Measurements from ENCODE around the gene BRD2.
A peak's percentile ranks its signal among the peaks of the same experiment; 100 is the strongest.

The BRD2 gene

GRCh38 chr6:32973144-32974015, 5.0 kb downstream of the BRD2 start:
- DNase-seq: peak; percentile 40 to 60

DNA sequence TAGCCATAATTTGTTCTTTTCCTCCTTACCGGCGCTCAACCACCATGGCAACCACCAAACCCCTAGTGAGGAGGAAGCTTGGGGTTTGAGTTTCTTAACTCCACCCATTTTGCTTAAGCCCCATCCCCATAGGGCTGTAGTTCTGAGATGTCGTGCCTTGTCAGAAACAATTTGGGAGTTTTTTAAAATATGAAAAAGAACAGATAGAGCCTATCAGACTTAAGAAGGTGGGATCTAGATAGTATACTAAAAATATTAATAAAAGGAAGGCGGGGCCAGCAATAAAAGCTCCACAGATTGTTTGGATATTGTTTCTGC, 5.6 kb downstream of the BRD2 start:
- DNase-seq: no peak

- no peak for DNase-seq
These were observed 6.3 kb downstream of the BRD2 start for GRCh38 chr6:32974541-32975308.

- no peak for DNase-seq
These were observed 7.5 kb downstream of the BRD2 start for GRCh38 chr6:32975886-32976285.

DNA sequence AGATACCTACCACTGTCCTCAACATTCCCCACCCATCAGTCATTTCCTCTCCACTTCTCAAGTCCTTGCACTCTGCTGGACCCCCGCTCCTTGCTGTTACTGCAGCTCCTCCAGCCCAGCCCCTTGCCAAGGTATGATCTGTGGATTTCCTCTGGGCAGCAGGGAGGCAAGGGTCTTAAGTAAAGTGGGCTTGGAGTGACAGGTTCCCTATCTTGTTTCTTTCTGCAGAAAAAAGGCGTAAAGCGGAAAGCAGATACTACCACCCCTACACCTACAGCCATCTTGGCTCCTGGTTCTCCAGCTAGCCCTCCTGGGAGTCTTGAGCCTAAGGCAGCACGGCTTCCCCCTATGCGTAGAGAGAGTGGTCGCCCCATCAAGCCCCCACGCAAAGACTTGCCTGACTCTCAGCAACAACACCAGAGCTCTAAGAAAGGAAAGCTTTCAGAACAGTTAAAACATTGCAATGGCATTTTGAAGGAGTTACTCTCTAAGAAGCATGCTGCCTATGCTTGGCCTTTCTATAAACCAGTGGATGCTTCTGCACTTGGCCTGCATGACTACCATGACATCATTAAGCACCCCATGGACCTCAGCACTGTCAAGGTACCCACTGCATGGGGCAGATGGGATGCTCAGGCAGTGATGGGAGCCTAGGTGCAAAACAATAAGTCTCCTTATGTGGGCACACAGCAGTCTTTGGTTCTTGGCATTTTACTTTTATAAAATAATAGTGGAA, 8.1 kb downstream of the BRD2 start:
- DNase-seq: no peak

GRCh38 chr6:32977272-32977952, 9.0 kb downstream of the BRD2 start:
- DNase-seq: no peak

- no peak for DNase-seq
These were observed 9.5 kb downstream of the BRD2 start for GRCh38 chr6:32977953-32978324.

GRCh38 chr6:32979720-32980487, 11.5 kb downstream of the BRD2 start:
- DNase-seq: no peak

- no peak for DNase-seq
These were observed 12.2 kb downstream of the BRD2 start for GRCh38 chr6:32980488-32981038.

DNA sequence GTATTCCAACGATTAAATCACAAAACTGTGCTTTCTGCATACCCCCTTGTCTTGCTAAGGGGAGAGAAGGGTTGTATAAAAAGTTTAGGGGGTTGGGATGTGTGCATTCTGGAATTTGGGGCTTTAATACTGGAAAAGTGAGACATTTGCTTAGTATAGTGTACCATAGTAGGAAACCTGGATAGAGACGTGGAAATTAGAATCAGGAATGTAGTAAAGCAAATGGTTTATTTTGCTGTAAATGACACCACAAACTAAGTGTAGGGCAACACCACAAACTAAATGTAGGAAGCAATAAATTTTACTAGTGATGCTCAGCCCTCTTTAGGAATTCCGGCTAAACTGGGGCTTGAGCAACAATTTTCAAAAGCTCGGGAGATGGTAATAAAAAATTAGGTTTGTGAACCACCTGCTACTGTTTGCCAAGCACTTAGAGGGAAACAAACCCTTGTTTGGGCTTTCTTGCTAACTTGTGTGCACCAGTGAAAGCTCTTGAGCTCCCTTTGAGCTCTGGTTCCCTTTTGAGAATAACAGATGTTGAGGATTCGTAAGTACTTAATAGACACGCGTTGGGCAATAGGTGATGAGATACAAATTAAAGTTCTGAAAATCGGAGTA, 13.8 kb downstream of the BRD2 start:
- no peak for DNase-seq

DNA sequence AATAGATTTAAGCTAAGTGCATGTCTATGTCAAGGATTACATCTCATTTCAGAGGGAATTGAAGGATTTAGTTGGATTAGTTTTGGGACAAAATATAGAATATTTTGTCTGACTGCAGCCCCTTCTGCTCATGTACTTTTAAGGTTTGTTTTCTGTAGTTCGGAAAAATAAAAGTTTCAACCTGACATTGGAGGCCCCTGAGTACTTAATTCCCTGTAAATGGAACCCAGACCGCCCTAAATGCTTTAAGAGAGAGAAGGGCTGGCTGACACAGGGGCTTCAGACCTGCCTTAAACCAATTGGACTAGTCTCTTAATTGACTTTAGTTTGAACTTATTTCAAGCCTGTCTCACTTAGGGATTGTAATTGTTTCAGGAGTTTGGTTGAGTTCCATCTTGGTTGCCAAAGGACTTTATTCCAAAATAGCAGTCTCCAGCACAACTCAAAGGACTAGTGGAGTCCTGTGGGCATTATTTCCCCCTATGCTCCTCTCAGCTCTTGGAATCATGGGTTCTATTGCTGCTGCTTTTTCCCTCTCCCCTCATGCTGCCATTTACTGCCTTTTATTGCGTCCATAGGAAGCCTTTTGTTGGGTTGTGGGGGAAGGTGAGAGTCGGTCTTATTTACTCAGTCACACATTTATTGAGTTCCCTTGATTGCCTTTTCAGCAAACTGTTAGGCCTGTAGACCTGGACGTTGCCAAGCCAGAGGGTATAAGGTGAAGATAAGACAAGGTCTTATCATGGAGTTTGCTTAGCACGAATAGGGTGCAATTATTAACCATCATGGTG, 14.5 kb downstream of the BRD2 start:
- DNase-seq: no peak

DNA sequence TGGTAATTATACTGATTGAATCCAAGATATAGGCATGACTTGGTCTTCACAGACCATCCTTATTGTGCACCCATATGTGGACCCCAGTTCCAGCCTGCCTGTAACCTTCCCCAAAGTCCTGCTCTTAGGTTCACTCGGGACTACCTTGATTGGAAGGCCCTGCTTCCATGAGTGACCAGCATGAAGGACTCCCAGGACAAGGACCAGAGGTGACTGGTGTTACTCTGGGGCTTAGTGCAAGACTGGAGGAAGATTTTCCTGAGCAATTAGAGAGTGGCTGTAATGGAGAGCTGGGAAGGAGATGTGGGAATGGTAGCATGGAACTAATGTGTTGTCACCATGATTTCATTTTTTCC, 15.1 kb downstream of the BRD2 start:
- no peak for DNase-seq

- no peak for DNase-seq
These were observed 15.7 kb downstream of the BRD2 start for GRCh38 chr6:32983964-32984621.

DNA sequence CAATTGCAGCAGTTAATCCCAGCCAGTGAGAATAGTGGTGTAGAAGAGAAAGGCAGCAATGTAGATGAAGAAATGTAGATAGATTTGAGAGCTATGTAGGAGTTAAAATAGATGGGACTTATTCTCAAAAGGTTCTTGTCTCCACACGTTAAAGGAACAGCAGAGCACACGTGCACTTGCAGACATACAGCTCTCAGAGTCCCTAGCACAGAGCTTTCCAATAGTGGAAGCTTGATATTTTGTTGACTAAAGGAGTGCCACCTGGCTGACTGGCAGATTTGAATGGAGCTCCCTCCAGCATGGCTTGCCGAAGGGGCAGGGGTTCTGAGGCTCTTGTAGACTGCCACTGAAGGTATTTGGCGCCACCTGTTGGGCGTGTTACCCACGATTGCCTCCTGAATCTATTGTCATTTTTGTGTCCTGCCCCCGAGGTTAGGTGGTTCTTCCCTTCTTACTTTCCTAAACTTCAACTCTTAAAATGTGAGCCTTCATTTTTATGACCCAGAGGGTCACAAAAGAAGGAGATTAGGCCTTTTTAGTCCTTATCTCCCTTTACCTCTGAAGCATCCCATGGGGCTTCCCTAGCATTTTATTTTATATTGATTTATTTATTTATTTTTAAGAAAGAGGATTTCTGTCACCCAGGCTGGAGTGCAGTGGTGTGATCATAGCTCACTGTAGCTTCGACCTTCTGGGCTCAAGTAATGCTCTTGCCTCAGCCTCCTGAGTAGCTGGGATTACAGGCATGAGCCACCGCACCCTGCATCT, 16.4 kb downstream of the BRD2 start:
- DNase-seq: peak; percentile 83 to 89

DNA sequence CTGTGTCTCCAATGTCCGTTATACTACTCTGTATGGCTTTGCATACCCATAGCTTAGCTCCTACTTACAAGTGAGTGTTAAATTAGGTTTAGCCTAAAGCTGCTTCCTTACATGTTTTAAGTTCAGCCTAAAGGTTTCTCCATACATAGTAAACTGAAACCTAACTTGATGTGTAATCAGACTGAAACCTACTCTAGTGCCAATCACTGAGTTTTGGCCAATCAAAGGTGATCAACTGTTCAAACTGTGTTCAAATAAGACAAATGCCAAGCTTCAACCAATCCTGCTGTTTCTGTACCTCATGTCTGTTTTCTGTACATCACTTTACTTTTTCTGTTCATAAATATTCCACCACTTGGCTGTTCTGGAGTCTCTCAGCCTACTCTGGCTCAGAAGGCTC, 21.0 kb downstream of the BRD2 start:
- no peak for DNase-seq

DNA sequence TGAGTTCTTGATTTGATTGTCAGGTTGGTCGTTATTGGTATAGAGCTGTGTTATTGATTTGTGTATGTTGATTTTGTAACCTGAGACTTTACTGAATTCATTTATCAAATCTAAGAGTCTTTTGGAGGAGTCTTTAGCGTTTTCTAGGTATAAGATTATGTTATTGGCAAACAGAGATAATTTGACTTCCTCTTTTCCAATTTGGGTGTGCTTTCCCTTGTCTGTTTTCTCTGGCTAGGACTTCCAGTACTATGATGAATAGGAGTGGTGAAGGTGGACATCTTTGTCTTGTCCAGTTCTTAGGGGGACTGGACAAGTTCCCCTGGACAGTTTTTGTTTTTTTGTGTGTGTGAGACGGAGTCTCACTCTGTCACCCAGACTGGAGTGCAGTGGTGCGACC, 23.6 kb downstream of the BRD2 start:
- no peak for DNase-seq

DNA sequence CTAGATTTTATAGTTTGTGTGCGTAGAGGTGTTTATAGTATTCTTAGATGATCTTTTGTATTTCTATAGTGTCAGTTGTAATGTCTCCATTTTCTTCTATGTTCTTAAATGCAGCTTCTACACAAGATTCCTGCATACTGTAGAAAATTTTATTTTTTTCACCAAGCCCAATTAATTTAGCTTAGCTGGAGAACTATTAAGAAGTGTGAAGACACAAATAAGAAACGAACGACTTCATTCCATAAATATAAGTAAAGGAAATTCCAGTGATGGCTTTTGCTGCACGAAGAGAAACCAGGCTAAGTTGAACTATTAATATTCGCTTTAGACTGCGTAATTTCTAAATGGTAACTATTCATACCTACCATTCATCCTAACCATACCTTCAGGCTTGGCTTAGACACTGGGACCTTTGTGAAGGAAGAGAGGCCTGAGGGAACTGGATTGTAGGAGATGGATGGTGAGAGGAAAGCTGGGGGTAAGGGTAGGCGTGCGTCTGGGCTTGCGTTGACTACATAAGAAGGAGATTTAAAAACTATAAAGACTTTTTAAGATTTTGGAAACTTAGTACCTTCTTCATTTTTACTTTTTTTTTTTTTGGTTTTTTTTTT, 25.1 kb downstream of the BRD2 start:
- no peak for DNase-seq

GRCh38 chr6:32995448-32995847, 27.1 kb downstream of the BRD2 start:
- DNase-seq: no peak

GRCh38 chr6:33000055-33000454, 31.7 kb downstream of the BRD2 start:
- DNase-seq: no peak
